CD4-positive, alpha-beta T cell treated with Interleukin-4 for 4 hours (primary cell): Measurements from ENCODE around the gene TMPRSS9.
A peak's percentile ranks its signal among the peaks of the same experiment; 100 is the strongest.

Experiments
- DNase-seq: peaks from one replicate; pipeline ENCODE4 v3.0.0-alpha.2; 2020

Gene TMPRSS9

DNA sequence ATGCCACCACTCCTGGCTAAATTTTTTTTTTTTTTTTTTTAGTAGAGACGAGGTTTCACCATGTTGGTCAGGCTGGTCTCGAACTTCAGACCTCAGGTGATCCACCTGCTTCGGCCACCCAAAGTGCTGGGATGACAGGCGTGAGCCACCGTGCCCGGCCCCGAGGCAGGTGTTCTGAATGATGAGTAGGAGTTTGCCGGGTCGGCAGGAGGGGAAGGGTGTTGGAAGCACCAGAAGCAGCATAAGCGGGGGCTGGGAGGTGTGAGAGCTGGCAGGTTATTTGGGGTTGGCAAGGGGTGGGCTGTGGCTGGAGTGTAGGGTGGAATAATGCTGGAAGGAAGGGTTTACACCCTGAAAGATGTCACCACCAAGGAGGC lies 29.8 kb upstream of the TMPRSS9 start:
- no peak for DNase-seq

DNA sequence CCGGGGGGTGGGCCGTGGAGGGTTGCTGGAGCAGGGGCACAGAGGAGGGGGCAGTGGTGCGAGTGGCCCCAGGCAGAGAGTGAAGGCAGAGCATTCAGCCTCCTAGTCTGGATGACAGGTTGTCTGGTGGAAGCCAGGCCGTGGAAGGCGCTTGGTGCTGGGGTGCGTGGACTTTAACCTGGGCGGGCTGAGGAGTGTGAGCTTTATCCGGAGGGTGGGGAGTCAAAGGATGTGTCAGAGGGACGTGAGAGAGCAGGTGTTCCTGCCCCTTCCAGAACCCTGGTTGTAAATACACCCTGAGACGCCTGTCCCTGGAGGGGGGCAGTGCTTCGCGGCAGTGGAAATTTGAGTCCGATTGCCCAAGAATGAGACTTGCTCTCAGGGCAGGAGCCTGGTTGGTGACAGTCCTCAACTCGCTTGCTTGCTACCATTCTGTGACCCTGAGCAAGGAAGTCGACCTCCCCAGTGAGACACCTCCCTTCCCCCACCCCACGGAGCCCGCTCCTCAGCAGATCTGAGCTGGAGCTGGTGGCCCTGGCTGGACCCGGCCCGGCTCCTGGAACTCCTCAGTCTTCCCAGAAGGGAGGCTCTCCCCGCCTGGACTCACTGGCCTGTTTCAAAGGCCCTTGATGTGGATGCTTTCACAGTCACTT lies 29.3 kb upstream of the TMPRSS9 start:
- DNase-seq, result no peak

DNA sequence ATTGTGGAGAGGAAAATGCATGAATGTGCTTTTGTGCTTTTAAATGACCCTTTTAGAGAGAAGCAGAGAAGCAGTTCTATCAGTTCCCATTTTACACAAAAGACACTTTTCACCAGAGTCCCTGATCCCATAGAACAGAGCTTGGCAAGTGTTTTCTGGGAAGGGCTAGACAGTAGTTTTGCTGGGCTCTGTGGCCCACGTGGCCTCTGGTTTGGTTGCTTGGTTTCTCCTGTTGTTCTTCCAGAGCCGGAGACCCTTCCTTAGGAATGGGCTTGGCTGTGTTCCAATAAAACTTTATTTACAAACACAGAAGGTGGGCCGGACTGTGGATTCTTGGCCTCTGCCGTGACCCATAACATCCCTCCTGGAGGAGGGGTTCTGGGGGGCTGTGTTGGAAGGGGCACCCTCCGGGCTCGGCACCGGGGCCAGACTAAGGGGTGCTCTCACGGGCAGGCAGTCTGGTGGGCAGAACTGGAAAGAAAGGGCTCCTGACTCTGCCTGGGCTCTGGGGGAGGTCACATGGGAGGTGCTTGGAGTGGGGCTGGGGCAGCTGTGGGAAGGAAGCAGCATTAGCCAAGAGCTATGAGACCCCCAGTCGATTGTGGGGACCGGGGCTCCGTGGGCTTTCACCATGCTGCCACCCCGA lies 28.3 kb upstream of the TMPRSS9 start:
- no peak for DNase-seq

DNA sequence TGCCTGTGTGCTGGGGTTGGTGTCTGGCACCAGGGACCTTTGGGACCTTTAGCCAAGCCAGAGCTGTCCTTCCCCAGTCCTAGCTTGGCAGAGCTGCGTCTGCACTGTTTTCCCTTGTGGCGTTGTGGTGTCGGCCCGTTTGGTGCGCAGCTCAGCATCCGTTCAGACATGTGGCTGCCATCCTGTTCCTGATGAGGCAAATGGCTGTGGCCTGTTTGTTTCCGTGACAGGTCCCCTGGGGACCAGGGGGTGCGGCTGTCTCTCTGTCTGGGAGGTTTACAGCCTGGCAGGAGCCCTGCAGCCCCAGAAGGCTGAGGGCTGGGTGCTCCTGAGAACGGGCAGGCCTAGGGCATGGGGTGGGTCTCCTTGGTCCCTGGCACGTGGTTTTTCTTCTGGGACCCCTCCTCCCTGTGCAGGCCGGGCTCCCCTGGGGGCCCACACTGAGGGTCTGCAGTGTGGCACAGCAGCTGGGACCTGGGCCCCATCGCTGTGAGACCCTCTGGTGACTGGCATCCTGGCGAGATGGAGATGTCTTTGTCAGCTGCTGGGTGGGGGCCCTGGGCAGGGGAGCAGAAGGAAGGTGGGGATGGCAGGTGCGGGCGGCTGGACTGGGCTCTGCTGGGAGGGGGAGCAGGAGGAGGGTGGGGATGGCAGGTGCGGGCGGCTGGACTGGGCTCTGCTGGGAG lies 27.6 kb upstream of the TMPRSS9 start:
- DNase-seq, result peak; percentile 8

DNA sequence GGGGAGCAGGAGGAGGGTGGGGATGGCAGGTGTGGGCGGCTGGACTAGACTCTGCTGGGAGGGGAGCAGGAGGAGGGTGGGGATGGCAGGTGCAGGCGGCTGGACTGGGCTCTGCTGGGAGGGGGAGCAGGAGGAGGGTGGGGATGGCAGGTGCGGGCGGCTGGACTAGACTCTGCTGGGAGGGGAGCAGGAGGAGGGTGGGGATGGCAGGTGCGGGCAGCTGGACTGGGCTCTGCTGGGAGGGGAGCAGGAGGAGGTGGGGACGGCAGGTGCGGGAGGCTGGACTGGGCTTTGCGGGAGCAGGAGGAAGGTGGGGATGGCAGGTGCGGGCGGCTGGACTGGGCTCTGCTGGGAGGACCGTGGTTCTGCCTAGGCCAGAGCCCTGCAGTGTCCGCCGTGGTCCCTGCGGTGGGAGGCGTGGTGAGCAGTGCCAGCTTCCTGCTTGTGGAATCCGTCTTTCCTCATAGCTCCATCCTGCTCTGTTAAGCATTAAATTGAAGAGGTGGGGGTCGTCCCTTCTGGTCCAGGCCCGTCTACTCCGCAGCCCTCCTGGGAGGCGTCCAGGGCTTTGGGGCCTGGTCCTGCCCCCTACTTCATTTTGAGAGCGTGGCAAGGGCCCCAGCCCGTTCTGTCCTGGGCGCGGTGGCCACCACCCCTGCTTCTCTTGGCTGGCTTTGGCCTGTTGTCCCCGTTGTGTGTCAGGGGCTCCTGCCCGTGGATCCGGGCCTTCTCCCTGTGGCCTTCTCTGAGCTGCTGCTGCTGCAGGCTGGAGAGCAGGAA lies 26.8 kb upstream of the TMPRSS9 start:
- DNase-seq, result no peak

DNA sequence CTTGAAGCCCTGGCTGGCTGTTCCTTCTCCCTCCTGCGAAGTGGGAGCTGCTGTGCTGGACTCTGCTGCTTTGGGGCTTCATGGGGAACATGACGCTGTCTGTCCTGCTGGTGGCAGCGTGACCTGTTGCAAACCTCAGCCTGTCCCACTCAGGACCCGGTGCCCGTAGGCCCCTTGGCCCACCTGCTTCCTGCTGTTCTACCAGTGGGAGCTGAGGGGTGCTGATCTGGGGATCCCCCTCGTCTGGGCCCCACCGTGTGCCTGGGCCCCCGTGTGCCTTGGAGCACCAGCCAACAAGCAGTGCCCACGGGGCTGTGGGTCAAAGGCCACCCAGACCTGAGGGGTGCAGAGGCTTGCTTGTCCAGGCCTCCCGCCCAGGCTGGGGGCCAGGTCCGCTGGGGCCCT lies 26.3 kb upstream of the TMPRSS9 start:
- no peak for DNase-seq

DNA sequence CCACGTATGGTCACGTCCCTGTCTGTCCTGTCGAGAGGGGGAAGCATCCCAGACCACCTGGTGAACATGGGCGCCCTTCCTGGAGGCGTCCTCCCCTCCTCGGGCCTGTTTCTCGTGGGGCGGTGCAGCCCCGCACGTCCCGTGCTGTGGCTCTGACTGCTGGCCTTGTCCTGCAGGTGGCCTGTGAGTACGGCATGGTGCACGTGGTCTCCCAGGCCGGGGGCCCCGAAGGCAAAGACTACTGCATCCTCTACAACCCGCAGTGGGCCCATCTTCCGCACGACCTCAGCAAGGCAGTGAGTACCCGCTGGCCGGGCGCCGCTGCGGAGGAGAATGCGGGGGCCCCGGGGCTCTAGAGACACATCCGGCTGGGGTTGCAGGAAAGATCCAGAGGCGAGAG lies 25.6 kb upstream of the TMPRSS9 start:
- no peak for DNase-seq

DNA sequence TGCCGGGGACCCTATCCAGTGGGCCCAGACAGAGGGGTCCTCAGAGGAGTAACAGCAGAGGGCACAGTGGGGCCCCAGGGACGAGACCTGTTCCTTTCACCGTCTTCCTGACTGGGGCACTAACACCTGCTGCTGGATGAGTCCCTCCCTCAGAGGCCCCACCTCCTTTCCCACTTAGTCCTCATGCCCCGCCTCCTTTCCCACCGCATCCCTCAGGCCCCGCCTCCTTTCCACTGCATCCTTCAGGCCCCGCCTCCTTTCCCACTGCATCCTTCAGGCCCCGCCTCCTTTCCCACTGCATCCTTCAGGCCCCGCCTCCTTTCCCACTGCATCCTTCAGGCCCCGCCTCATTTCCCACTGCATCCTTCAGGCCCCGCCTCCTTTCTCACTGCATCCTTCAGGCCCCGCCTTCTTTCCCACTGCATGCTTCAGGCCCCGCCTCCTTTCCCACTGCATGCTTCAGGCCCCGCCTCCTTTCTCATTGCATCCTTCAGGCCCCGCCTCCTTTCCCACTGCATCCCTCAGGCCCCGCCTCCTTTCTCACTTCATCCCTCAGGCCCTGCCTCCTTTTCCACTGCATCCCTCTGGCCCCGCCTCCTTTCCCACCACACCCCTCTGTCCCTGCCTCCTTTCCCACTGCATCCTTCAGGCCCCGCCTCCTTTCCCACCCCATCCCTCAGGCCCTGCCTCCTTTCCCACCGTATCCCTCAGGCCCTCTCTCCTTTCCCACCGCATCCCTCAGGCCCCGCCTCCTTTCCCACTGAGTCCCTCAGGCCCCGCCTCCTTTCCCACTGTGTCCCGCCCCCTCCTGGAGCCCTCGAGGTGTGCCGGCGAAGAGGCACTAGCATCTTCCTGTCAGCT lies 24.8 kb upstream of the TMPRSS9 start:
- DNase-seq, result no peak

DNA sequence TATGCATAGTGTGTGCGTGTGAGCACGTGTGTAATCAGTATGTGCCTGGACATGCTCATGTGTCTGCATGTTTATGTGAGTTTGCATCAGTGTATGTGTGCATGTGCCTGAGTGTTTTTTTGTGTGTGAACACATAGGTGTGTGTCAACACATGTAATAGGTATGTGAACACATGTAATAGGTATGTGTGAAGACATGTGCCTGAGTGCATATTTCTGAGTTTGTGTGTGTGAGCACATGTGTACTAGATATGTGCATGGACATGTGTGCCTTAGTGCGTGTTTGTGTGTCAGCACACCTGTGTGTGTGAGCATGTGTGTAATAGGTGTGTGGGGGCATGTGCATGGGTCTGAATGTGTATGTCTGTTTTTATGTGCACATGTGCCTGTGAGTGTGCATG lies 24.2 kb upstream of the TMPRSS9 start:
- no peak for DNase-seq

DNA sequence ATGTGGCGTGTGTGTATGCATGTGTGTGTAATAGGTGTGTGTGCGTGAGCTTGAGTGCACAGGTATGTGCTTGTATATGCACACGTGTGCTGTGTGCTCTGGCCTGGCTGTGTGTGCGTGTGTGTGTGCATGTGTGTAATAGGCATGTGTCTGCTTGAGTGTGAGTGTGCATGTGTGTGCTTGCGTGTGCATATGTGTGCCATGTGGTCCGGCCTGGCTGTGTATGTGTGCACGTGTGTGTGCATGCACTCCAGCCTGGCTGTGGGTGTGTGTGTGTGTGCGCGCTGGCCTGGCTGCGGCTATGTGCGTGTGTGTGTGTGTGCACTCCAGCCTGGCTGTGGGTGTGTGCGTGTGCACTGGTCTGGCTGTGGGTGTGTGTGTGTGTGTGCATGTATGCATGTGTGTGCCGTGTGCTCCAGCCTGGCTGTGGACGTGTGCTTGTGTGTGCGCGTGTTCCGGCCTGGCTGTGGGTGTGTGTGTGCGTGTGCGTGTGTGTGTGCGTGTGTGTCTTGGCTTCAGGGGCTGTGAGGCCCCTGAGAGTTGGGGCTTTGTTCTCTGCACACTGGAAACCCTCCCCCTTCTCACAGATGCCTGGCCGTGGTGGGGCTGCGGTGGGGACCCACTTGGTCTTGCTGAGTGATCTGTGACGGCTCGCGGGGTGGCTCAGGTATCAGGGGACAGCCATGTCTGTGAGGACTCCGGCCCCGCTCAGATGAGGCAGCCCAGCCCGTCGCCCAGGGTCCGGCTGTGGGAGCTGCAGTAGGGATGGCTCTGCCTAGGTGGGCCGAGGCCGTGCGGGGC lies 23.3 kb upstream of the TMPRSS9 start:
- DNase-seq, result no peak

DNA sequence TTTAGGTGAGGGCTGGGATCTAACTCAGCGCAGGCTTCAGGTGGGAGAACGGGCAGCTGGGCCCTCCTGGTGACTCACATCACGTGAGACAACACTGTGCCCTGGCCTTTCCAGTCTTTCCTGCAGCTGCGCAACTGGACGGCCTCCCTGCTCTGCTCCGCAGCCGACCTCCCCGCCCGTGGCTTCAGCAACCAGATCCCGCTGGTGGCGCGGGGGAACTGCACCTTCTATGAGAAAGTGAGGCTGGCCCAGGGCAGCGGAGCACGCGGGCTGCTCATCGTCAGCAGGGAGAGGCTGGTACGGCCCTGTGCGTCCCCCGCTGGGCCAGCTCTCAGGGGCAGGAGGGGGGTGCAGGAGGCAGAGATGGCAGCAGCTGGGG lies 22.7 kb upstream of the TMPRSS9 start:
- DNase-seq, result no peak

DNA sequence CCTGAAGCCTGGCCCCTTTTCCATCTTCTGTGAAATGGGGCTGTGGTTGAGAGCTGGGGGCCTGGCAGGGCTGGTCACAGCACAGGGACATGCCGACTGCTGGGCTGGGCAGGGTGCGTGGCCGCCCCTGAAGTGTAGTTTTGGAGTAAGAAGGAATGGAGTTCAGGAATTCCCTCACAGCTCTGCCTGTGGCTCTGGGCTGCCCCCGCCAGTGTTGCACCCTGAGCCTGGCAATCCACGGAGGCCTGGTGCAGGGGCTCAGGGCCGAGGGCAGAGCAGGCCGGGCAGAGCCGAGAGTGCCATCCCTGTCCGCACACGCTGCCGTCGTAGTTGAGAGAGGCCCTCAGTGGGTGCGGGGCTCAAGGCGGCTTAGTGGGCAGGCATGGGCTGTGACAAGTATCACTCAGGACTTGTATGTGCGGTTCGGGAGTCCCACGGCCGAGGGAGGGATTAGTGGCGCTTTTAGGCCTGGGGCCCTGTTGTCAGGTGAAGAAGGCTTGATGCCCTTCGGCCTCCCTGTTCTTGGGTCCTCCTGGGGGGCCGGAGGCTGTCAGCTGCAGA lies 21.9 kb upstream of the TMPRSS9 start:
- no peak for DNase-seq

DNA sequence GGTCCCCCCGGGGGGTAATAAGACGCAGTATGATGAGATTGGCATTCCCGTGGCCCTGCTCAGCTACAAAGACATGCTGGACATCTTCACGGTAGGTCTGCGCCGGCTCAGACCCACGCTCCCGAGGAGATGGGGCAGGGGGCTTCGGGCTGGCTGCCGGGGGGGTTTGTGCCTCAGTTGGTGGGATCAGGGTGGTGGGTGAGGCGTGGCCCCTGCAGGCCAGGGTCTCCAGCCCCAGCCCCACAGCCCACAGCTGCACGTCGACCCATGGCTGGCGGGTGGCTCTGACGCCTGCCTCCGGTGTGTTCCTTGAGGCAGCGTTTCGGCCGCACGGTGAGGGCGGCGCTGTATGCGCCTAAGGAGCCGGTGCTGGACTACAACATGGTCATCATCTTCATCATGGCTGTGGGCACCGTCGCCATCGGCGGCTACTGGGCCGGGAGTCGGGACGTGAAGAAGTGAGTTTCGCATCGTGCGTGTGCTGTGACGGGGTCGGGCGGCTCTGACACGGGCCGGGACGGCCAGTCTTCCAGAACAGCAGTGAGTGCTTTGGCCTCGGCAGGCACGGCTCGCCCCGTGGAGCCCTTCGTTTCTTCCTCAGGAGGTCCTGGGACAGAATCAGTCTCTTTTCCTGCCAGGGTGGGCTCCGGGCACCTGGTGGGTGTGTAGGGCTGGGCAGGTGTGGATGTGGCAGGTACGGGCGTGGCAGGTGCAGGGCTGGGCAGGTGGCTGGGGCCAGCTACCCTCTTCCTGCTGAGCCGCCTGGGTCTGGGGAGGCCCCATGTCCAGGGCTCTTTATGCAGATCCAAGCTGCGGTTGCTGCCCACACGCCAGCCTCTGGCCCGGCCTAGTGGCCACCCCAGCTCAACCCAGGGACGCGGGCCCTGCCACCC lies 21.1 kb upstream of the TMPRSS9 start:
- DNase-seq, result no peak

DNA sequence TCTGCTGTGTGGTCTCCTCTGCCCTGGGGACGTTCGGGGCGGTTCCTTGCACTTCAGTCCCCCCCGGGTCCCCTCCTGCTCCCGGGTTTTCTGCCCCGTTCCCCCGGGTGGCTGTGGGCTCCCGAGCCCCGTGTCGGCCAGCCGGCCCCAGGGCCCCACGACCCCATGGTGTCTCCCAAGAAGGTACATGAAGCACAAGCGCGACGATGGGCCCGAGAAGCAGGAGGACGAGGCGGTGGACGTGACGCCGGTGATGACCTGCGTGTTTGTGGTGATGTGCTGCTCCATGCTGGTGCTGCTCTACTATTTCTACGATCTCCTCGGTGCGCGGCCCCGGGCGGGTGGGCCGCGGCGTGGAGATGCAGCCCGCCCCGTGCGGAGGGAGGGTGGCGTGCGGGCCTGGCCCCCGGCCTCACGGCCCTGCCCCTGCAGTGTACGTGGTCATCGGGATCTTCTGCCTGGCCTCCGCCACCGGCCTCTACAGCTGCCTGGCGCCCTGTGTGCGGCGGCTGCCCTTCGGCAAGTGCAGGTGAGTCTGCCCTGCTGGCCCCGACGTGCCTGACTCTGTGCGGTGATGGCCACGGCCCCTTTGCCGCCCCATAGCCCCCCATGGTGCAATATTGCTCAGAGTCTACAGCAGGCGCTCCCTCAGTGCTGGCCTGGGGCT lies 20.3 kb upstream of the TMPRSS9 start:
- no peak for DNase-seq

DNA sequence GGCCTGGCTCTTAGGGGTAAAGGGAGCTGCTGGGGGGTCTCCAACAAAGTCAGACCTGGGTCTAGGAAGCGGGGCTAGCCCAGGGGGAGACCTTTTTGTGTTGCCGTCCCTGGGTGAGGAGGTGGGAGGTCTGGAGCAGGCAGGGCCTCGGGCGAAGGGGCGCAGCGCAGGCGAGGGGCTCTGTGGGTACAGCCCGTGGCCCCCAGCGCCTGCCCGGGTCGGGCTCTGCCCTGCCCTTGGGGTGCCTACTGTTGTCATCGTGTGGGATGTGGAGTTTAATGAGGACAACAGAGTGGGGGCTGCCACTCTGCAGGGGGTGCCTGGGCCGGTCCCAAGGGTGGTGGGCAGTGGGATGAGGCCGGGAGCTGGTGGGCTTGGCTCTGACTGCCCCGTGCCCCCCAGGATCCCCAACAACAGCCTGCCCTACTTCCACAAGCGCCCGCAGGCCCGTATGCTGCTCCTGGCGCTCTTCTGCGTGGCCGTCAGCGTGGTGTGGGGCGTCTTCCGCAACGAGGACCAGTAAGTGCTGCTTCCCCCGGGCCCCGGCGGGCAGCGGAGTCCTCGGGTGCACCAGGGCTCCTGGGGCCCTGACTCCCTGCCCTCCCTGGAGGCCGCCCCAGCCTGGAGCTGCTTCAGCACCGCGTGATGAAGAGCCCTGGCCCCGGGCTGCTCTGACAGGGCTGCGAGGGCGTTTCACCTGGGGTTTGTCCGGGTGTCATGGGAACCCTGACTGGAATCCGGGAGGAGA lies 19.4 kb upstream of the TMPRSS9 start:
- DNase-seq, result no peak

DNA sequence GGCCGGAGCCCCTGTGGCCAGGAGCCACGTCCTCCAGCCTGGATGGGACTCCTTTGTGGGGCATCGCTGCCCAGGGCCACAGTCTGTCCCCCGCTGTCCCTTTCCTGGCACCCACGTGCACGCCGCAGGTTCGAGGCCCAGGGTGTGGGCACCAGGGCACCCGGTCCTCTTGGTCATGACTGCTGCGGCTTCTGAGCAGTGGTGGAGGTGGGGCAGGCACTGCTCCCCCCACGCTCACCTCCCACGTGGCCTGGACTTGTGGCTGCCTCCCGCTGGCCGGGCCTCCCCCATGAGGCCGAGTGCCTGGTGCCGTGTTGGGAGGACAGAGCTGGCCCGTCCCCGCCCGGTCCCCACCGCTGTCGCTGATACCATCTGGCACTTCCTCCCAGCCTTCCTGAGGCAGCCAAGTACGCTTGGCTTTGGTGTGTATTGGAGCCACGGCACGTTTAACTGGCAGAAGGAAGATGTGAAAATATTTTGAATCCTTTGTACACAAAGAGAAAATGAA lies 18.8 kb upstream of the TMPRSS9 start:
- DNase-seq, result no peak

DNA sequence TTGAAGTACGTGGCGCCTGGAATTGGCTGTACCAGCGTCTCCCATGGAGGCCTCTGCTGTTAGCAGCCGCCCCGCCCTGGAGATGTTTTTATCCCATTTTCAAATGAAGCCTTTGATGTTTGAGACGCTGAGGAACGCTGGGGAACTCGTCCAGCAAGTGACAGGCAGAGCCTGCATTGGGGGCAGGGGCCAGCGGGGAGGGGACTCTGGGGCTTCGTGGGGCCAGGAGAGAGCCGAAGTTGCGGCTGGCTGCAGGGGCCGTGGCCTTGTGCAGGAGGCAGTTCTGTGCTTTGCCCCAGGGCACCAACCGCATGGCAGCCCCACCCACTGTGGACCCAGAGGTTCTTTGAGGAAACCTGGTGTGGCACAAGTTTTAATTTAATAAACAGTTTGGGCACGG lies 18.1 kb upstream of the TMPRSS9 start:
- no peak for DNase-seq

DNA sequence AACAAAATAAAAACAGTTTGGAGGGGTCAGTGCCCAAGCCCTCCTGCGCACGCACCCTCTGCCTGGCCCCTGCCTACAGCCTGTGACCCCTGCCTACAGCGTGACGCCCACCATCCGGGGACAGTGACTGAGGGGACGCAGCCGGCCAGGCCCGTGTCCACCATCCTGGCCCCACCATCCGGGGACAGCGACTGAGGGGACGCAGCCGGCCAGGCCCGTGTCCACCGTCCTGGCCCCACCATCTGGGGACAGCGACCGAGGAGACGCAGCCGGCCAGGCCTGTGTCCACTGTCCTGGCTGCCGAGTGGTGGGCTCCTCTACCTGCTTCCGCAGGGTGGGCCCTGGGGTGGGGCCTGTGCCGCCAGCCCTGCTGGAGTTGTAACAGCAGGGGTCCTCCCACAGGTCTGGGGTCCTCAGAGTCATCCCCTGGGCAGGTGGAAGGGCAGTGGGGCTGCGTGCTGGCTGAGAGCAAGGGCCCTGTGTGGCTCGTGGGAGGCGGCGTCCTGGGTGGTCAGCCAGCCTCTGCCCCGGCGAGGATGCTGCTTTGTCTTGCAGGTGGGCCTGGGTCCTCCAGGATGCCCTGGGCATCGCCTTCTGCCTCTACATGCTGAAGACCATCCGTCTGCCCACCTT lies 17.3 kb upstream of the TMPRSS9 start:
- no peak for DNase-seq
